H1 (cell line): ENCODE results near the gene MAP4K1. TPM values are rescaled to one million over a fixed set of nuclear protein-coding genes. Genes with fewer than 3 reads are reported as not detected.
"Not testable (repeated sequence)": the region's sequence is repeated elsewhere in the genome, so short reads cannot be mapped to it uniquely, and the experiment has no call there.

Experiments
- CTCF ChIA-PET: fragments of 300-600 bp; sonication (Branson Sonifier 250); formaldehyde crosslinking; loops from one replicate; lab custom pipeline; 2021; ENCODE audit not compliant: partially characterized antibody; lab: Charles Lee
- POLR2A ChIA-PET: fragments of 300-600 bp; sonication (Branson Sonifier 250); formaldehyde crosslinking; loops from one replicate; lab custom pipeline; 2021; ENCODE audit warnings: inconsistent platforms; ENCODE audit not compliant: partially characterized antibody; lab: Charles Lee
- DNase-seq, 2 experiments: peaks; one replicate each; pipeline versions ENCODE4 v3.0.0 to v3.0.0-alpha.2; 2010 to 2022; ENCODE audit warnings: low spot score in 2 of 2, low read depth in 1 of 2, mixed read lengths in 1 of 2
- FAIRE-seq: peaks from 2 replicates; lab custom pipeline; 2011; peaks lifted over from hg19 to GRCh38; lab: Jason Lieb, UNC
- H2AFZ ChIP-seq: 2 replicates; pipeline ENCODE4 v1.8.1; 2012; ENCODE audit warnings: low read length, inconsistent platforms
- H2AK5ac ChIP-seq: 2 replicates; pipeline ENCODE4 v1.6.1; 2013; ENCODE audit warnings: low read depth, low read length
- H2BK120ac ChIP-seq: replicated peaks from 2 replicates; pipeline ENCODE3; 2013; ENCODE audit warnings: low read depth, low read length, inconsistent platforms
- H2BK12ac ChIP-seq: 2 replicates; pipeline ENCODE4 v1.6.1; 2013; ENCODE audit warnings: low read depth, low read length
- H2BK15ac ChIP-seq: 2 replicates; pipeline ENCODE4 v1.6.1; 2013; ENCODE audit warnings: low read length
- H2BK20ac ChIP-seq: 2 replicates; pipeline ENCODE4 v1.6.1; 2013; ENCODE audit warnings: low read length
- H2BK5ac ChIP-seq: 2 replicates; pipeline ENCODE4 v1.6.1; 2013; ENCODE audit warnings: low read depth, low read length
- H3K14ac ChIP-seq: 2 replicates; pipeline ENCODE4 v1.6.1; 2013; ENCODE audit warnings: inconsistent platforms; ENCODE audit not compliant: insufficient read length
- H3K18ac ChIP-seq: 2 replicates; pipeline ENCODE4 v1.6.1; 2013; ENCODE audit warnings: low read length; ENCODE audit errors: extremely low read depth
- H3K23ac ChIP-seq: 2 replicates; pipeline ENCODE4 v1.6.1; 2013; ENCODE audit warnings: inconsistent platforms; ENCODE audit not compliant: insufficient read length
- H3K23me2 ChIP-seq: 2 replicates; pipeline ENCODE4 v1.6.1; 2013; ENCODE audit warnings: low read depth, low read length
- H3K27ac ChIP-seq: 2 replicates; pipeline ENCODE4 v1.6.1; 2011; ENCODE audit warnings: low read depth, low read length, inconsistent platforms
- H3K27me3 ChIP-seq, 4 experiments: replicated peaks in 1 of 4; 1 replicate in 1 of 4; 2 replicates in 3 of 4; pipeline versions ENCODE4 v1.6.1 to v1.8.1; 2011 to 2013; ENCODE audit warnings: low read length in 3 of 4, mild to moderate bottlenecking in 3 of 4, inconsistent platforms in 2 of 4, mixed read lengths in 2 of 4, moderate library complexity in 1 of 4; ENCODE audit not compliant: control insufficient read depth in 3 of 4, insufficient read depth in 3 of 4; ENCODE audit errors: extremely low read depth in 1 of 4
- H3K36me3 ChIP-seq, 4 experiments: 2 replicates each; pipeline versions ENCODE4 v1.6.1 to v1.8.1; 2011 to 2013; ENCODE audit warnings: mild to moderate bottlenecking in 4 of 4, low read length in 3 of 4, moderate library complexity in 2 of 4, control low read depth in 1 of 4, inconsistent platforms in 1 of 4; ENCODE audit not compliant: insufficient read depth in 4 of 4, control insufficient read depth in 2 of 4
- H3K4ac ChIP-seq: replicated peaks from 2 replicates; pipeline ENCODE3; 2013; ENCODE audit warnings: low read length, low read depth, mixed read lengths, inconsistent platforms; ENCODE audit not compliant: insufficient read length
- H3K4me1 ChIP-seq, 4 experiments: replicated peaks in 1 of 4; 1 replicate in 1 of 4; 2 replicates in 3 of 4; pipeline versions ENCODE4 v1.6.1 to v1.8.1; 2011 to 2013; ENCODE audit warnings: low read length in 3 of 4, inconsistent platforms in 2 of 4, mixed read lengths in 1 of 4; ENCODE audit not compliant: insufficient read depth in 4 of 4, control insufficient read depth in 3 of 4
- H3K4me2 ChIP-seq, 2 experiments: 2 replicates each; pipeline versions ENCODE4 v1.6.1 to v1.8.1; 2011 to 2013; ENCODE audit warnings: low read depth in 2 of 2, low read length in 2 of 2, control low read depth in 1 of 2, inconsistent platforms in 1 of 2, mild to moderate bottlenecking in 1 of 2; ENCODE audit not compliant: insufficient read depth in 1 of 2
- H3K4me3 ChIP-seq, 4 experiments: fragments of 200-600, 300-600 bp in 1 of 4; sonication (generic), shearing (Covaris generic), sonication (Bioruptor Twin) in 1 of 4; 2 replicates each; pipeline versions ENCODE4 v1.5.1 to v1.8.1; 2011 to 2016; ENCODE audit warnings: low read length in 4 of 4, low read depth in 3 of 4, control low read depth in 2 of 4, inconsistent platforms in 2 of 4, mild to moderate bottlenecking in 2 of 4, mixed read lengths in 1 of 4, moderate library complexity in 1 of 4; ENCODE audit not compliant: insufficient read depth in 2 of 4; ENCODE audit errors: extremely low read depth in 1 of 4
- H3K56ac ChIP-seq: replicated peaks from 2 replicates; pipeline ENCODE3; 2013; ENCODE audit warnings: low read depth, mild to moderate bottlenecking, mixed read lengths, low read length, inconsistent platforms; ENCODE audit not compliant: insufficient read length
- H3K79me1 ChIP-seq: 2 replicates; pipeline ENCODE4 v1.6.1; 2013; ENCODE audit warnings: low read depth, low read length, control low read depth
- H3K79me2 ChIP-seq, 2 experiments: 2 replicates each; pipeline versions ENCODE4 v1.6.1 to v1.8.1; 2012 to 2013; ENCODE audit warnings: low read length in 2 of 2, mild to moderate bottlenecking in 2 of 2, inconsistent platforms in 1 of 2; ENCODE audit not compliant: insufficient read depth in 2 of 2, control insufficient read depth in 1 of 2
- H3K9ac ChIP-seq, 4 experiments: replicated peaks in 1 of 4; 1 replicate in 1 of 4; 2 replicates in 3 of 4; pipeline versions ENCODE4 v1.6.1 to v1.8.1; 2011 to 2013; ENCODE audit warnings: low read depth in 3 of 4, low read length in 3 of 4, control low read depth in 2 of 4, mild to moderate bottlenecking in 2 of 4, moderate library complexity in 2 of 4, inconsistent platforms in 1 of 4; ENCODE audit errors: extremely low read depth in 1 of 4
- H3K9me3 ChIP-seq, 2 experiments: 2 replicates each; pipeline versions ENCODE4 v1.6.1 to v1.8.1; 2012 to 2013; ENCODE audit warnings: mild to moderate bottlenecking in 2 of 2, moderate library complexity in 2 of 2, control low read depth in 1 of 2, inconsistent platforms in 1 of 2, low read depth in 1 of 2, low read length in 1 of 2, mixed read lengths in 1 of 2; ENCODE audit not compliant: insufficient read depth in 2 of 2
- H4K20me1 ChIP-seq, 2 experiments: replicated peaks in 1 of 2; 2 replicates each; pipeline versions ENCODE3 to v1.8.1; 2011 to 2013; ENCODE audit warnings: inconsistent platforms in 2 of 2, low read length in 2 of 2, mild to moderate bottlenecking in 1 of 2; ENCODE audit not compliant: insufficient read depth in 2 of 2, control insufficient read depth in 1 of 2
- H4K5ac ChIP-seq: 2 replicates; pipeline ENCODE4 v1.6.1; 2013; ENCODE audit warnings: low read length, low read depth, mixed read lengths, inconsistent platforms; ENCODE audit not compliant: insufficient read length
- H4K8ac ChIP-seq: 2 replicates; pipeline ENCODE4 v1.8.0; 2013; ENCODE audit warnings: mild to moderate bottlenecking, moderate library complexity, low read length, inconsistent platforms; ENCODE audit not compliant: insufficient read depth; ENCODE audit errors: extremely low read depth
- H4K91ac ChIP-seq: replicated peaks from 2 replicates; pipeline ENCODE3; 2013; ENCODE audit warnings: low read length, mixed read lengths, inconsistent platforms; ENCODE audit not compliant: insufficient read length
- WGBS, 2 experiments: shearing (Covaris generic) in 1 of 2; methylation state at CpG; one replicate each; pipeline versions ENCODE4 v1.1.6 to v1.1.7; 2013 to 2015; ENCODE audit warnings: low lambda C conversion rate in 2 of 2, mixed read lengths in 2 of 2, inconsistent platforms in 1 of 2, low coverage in 1 of 2, missing lambda C conversion rate in 1 of 2; ENCODE audit not compliant: insufficient replicate concordance in 2 of 2, insufficient coverage in 1 of 2, insufficient read length in 1 of 2; ENCODE audit errors: extremely low coverage in 1 of 2, missing lambda C conversion rate in 1 of 2; 5-methylcytosine and 5-hydroxymethylcytosine counted together
- polyA plus RNA-seq, 7 experiments: library from polyadenylated mRNA; depleted of rRNA in 3 of 7; stranded (reverse) in 5 of 7; unstranded in 2 of 7; fragments of >200 nt in 5 of 7; fragments of 200-250 nt in 2 of 7; gene quantifications; 1 replicate in 5 of 7; 2 replicates in 1 of 7; 4 replicates in 1 of 7; pipeline versions ENCODE4 v1.2.1 to v1.2.3, GENCODE V29; 2011 to 2013; ENCODE audit warnings: missing spikeins in 2 of 7, mixed read lengths in 2 of 7
- total RNA-seq: library from RNA; stranded (reverse); fragmentation: NEBNext Ultra II Directional; extraction: Animal tissue kit (Norgen Biotek cat#: 25700); gene quantifications from 2 replicates; pipeline ENCODE4 v1.2.1, GENCODE V29; 2021

The MAP4K1 gene
- total and polyA plus RNA-seq, 2 of the 8 experiments (the other 6 are each of a cell fraction or from before 2014, with no cell fraction given), result 9.0 to 10.4 TPM

GRCh38 chr19:38553239-38553638 lies 64.5 kb downstream of the MAP4K1 start:
- not testable (repeated sequence) for H2BK20ac ChIP-seq, H2BK15ac ChIP-seq, H3K79me2 ChIP-seq, H4K91ac ChIP-seq, H3K18ac ChIP-seq, H4K20me1 ChIP-seq, H3K23me2 ChIP-seq, H2BK5ac ChIP-seq, H3K4ac ChIP-seq, H3K27ac ChIP-seq, H3K79me1 ChIP-seq, H3K9ac ChIP-seq, H2AFZ ChIP-seq, H2BK12ac ChIP-seq, H3K9me3 ChIP-seq, H3K23ac ChIP-seq, H3K4me1 ChIP-seq, H3K56ac ChIP-seq, H4K5ac ChIP-seq, H3K36me3 ChIP-seq, H2AK5ac ChIP-seq, FAIRE-seq, H3K4me2 ChIP-seq, H2BK120ac ChIP-seq, H3K4me3 ChIP-seq, H3K27me3 ChIP-seq, H4K8ac ChIP-seq, H3K14ac ChIP-seq, DNase-seq
- POLR2A ChIA-PET, result interaction anchor here (1.0 to 1.3 kb wide), 3 partner anchors 9 to 96 kb away, joined by 3 to 4 read pairs (median 3); partner anchors contain the start of gene EIF3K
- CTCF ChIA-PET, result interaction anchor here (0.6 to 1.0 kb wide), 2 partner anchors 40 to 845 kb away, joined by 3 to 4 read pairs; no protein-coding TSS in a partner anchor
- WGBS, 2 experiments, result 71% methylated on average over 1 of the region's 1 CpG; no CpG with 5 or more reads in 1 of the 2 experiments
